Activated effector memory CD4-positive, alpha-beta T cell treated with Interleukin-2 at 50 U/mL for 16 hours (primary cell): ENCODE measurements around the gene TAF1B.
A peak's percentile ranks its signal among the peaks of the same experiment; 100 is the strongest.

Source experiments
- DNase-seq: peaks from one replicate; pipeline ENCODE4 v3.0.0-alpha.2; 2020

The TAF1B gene

DNA sequence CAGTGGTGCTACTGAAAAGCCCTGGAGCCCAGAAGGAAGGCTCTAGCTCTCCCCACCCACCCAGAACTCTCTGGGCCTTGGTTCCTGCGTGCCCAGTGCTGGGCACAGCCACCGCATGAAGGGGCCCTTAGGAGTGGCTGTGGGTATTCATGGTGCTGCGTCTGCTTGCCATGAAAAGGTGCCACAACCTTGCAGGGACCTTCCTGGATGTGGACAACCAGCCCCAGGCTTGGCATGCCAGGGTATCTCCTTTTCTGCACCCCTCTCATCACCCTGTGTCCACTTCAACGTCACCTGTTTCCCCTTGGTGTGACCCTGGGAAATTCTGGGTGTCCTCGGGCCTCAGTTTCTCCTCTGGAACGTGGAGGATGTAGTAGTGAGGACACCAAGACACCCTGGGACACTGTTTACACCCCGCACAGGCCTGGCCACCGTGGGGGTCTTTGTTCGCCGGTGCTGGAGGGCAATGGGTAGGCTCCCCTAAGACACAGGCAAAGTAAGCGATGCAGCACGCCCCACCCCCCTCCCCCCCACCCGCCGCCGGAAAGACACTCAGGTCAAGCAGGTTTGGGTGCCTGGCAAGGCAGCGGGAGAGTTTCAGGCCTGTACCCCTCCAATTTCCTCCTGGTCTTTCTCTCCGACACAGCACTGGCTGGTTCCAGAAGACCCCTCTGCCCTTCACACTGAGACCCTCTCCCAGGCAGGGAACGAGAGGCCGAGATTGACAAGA, 34.8 kb upstream of the TAF1B start:
- no peak for DNase-seq

- no peak for DNase-seq
Observed at GRCh38 chr2:9809064-9809356, 34.3 kb upstream of the TAF1B start.

- no peak for DNase-seq
Observed at GRCh38 chr2:9809448-9810088, 33.7 kb upstream of the TAF1B start.

DNA sequence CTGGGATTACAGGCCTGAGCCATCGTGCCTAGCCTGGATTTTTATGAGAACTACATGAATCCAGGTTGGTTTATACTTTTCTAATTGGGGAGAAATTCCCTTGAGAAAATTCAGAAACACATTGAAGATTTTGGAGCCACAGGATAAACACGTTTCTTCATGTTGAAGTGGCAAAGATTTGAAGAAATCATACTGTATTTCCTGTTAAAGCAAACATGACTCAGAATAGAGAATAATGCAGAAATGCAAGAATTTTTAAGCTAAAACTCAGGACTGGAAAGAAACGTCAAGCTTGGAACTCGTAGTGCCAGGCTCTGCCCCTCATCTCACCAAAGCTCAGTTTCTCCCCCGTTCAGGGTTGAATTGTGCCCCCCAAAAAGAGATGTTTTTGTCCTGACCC, 32.1 kb upstream of the TAF1B start:
- no peak for DNase-seq

- no peak for DNase-seq
Observed at GRCh38 chr2:9811679-9812511, 31.4 kb upstream of the TAF1B start.

DNA sequence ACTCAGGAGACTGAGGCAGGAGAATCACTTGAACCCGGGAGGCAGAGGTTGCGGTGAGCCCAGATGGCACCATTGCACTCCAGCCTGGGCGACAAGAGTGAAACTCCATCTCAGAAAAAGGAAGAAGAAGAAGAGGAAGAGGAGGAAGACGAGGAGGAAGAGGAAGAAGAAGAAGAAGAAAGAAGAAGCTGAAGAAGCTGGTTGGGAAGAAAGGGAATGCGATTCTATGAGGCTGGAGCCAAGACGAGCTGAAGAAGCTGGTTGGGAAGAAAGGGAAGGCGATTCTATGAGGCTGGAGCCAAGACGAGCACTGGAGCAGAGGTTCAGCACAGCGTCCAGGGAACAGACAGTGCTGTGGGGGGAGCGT, 30.3 kb upstream of the TAF1B start:
- DNase-seq: no peak

GRCh38 chr2:9813312-9814128, 29.8 kb upstream of the TAF1B start:
- DNase-seq: peak; percentile 40

DNA sequence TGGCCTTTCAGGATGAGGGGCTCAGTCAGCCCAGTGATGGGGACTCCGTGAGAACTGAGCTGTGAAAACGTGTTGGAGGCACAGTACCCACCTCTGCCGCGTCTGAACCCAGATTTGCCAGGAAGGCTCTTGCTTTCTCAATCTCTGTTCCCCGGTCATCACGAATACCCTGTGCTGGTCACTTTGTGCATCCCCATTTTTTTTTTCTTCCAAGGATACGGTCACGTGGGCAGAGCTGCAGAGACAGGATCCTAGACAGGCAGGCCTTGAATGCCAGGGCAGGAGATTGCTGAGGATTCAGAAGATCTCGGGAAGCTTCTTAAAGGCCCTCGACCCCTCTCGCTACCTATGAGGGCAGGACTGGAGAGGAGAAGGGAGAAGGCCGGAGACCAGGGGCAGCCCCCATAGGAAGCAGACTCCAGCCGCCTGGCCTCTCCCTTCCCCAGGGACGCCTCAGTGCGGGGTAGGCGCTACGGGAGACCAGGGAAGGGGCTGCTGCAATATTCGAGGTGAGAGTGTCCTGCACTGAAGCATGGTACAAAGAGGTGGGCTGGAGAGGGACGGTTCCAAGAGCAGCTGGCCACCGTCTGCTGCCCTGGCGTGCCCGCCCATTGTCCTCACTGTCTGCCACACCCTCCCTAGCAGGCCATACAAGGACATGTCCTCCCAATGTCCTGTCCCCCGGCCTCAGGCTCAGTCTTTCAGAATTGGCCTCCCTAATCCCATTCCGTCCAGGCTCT, 29.0 kb upstream of the TAF1B start:
- no peak for DNase-seq

DNA sequence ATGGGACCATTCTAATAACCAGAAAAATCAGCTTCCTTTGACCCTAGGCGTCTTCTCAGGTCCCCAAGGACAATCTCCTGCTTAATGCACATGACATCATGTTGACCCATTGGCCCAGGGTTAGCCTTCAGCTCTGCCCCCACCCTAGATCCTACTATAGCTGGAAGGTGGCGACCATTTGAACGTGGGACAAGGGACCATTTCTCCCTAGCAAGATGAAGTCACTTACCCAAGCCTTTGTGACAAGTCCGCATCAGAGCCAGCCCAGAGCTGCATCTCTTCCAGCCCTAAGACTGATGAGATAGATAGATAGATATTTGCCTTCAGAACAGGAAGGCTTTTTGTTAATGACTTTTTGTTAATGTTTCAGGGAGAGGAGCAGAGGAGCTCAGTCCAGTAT, 28.2 kb upstream of the TAF1B start:
- no peak for DNase-seq

- DNase-seq: no peak
Observed at GRCh38 chr2:9815844-9816279, 27.4 kb upstream of the TAF1B start.

DNA sequence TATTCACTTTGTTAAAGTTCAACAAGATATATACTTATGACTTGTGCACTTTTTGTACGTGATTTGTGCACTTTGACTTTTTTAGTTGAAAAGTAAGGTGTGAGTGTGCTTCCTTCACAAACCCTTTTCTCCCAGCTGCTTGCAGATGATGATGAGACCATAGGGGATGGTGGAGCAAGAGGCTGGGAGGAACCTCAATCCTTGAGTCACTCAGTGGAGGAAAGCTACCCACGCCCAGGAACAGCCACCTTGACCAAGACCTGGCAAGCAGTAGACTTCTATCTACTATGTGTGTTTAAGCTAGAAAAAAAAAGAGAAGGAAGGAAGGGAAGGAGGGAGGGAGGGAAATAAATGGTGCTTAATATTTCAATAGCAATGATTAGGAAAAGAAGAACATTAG, 25.2 kb upstream of the TAF1B start:
- no peak for DNase-seq

- no peak for DNase-seq
Observed at GRCh38 chr2:9819551-9819950, 23.7 kb upstream of the TAF1B start.

DNA sequence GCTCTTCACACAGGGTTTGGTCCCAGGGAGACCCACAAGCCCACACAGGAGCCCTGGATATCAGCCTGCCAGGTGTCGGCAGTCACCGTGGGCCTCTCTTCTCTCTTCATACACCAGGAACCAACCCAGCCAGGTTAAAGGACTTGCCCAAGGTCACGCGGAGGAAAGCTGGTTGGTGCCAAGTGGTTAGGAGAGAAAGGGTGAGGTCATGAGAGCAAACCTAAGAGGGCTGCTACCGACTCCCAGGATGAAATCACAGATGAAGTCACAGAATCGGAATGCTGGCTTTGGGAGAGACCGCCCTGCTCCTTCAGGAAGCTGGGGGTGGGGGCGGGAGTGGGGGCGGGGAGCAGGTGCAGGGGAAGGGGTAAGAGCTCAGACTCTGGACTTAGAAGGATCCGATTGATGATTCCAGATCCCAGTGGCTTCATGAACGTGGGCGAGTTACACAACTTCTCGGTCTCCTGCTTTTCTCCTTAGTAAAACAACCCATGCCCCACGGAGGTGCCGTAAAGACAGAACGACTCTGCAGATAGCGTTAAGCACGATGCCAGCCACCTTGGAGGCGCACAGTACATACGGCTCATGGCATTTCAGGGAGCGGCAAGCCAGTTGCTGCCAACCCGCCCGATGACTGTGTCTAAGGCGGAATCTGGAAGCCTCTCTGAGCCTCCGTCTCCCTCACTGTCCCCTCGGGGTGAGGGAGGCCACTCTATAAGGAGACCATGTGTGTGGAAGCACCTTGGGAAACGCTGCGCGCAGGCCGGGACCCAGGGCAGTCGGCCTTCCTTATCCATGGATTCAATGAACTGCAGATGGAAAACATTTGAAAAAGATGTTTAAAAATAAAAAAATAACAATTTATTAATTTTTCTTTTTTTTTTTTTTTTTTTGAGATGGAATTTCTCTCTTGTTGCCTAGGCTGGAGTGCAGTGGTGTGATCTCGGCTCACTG, 23.0 kb upstream of the TAF1B start:
- no peak for DNase-seq

DNA sequence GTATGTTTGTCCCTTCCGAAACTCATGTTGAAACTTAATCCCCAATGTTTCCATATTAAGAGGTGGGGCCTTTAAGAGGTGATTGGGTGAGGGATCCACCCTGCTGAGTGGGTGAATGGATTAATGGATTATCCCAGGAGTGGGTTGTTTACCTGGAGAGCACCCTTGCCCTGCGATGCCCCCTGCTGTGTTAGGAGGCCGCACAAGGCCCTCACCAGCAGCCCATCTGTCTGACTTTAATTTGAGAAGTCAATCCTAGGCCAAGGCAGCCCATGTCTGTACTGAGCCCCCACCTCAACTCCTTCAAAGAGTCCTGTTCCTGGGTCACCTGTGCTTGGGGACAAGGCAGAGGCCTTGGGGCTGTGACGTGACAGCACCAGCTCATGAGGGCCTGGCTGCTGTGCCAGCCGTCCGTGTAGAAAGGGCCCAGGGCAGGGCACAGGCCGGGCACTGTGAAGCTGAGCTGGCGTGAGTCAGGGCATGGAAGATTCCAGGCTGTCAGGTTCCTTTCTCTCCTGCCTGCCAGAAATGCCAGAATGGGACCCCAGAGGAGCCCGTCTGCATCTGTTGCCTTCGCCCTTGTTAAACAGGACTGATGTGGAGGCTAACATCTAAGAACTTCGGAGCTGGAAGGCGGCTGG, 21.3 kb upstream of the TAF1B start:
- DNase-seq: no peak

DNA sequence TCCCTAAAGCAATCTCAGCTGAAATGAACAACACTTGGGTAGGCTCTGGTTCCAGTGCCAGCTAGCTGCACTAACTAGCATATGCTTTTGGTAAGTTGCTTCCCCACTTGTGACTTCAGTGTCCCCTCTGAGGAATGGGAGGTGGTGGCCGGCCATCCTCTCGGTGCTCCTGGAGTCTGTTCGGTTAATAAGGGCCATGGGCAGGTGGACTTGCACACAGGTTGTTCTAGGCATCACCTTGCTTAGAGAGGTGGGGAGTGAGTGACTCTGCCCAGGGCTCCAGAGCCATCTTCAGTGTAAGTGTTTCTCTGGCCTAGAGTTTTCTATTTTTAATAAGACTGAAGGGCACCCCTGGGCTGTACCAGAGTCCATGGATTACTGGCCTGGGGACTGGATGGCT, 18.8 kb upstream of the TAF1B start:
- no peak for DNase-seq

DNA sequence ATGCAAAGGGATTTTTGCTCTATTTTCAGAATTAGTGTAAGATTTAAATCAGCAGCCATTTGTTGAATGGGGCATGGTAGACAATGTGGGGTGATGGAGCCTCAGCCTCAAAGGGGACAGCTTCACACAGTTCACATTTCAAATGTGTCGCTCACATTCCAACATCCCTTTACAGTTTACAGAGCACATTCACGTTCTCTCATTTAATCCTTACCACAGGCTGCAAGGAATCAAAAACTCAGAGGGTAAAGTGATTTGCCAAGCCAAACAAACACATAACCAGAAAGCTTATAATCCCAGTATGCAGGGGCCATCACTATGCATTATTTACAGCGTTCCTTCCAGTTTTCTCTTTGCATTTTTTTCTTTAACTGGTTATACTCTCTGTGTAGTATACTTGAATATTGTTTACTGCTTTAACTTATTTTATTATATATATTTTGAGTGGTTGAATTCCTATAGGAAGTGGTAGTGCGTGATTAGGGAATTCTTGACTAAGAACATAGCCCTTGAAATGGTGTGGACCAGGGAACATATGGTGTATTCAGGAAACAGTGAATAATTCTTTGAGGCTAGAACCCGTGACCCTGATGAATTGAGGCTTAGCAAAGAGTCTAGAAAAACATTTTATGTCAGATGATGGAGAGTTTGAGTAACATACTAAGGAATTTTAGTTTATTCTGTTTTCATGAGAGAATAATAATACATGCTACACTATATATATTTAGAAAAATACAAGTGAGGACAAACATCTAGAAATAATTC, 18.1 kb upstream of the TAF1B start:
- DNase-seq: no peak

- DNase-seq: no peak
Observed at GRCh38 chr2:9826208-9826607, 17.1 kb upstream of the TAF1B start.

GRCh38 chr2:9830685-9831410, 12.4 kb upstream of the TAF1B start:
- no peak for DNase-seq

- DNase-seq: no peak
Observed at GRCh38 chr2:9831670-9832069, 11.6 kb upstream of the TAF1B start.
